K562 (cell line): ENCODE data around the gene GPR176. TPM values are rescaled to one million over a fixed set of nuclear protein-coding genes. Genes with fewer than 3 reads are reported as not detected.

ENCODE experiments used
- ATAC-seq: fragments of 200-7000 bp; cut with Tn5 transposase; 3 replicates; pipeline ENCODE4 v1.9.1; 2020; ENCODE audit warnings: moderate library complexity
- BruUV-seq: library from RNA; stranded (reverse); fragments of 400-500 nt; replicated peaks from 2 replicates; lab custom pipeline; 2021; lab: Mats Ljungman, UMichigan
- CTCF ChIA-PET: fragments of 300-600 bp; formaldehyde crosslinking; extraction: SDS; loops from one replicate; lab custom pipeline; 2021; ENCODE audit warnings: low intra/inter-chr PET ratio; lab: Yijun Ruan, JAX
- POLR2A ChIA-PET: fragments of 300-600, 350-650 bp; sonication (Branson Sonifier 250); formaldehyde crosslinking; extraction: SDS; loops from one replicate; lab custom pipeline; 2021; ENCODE audit warnings: antibody characterized with exemption, inconsistent platforms; lab: Yijun Ruan, JAX
- DNase-seq, 4 experiments: peaks; one replicate each; pipeline versions ENCODE4 v3.0.0 to v3.0.0-alpha.2; 2011 to 2018; ENCODE audit warnings: low spot score in 3 of 4, mixed read lengths in 3 of 4; ENCODE audit errors: extremely low read depth in 1 of 4
- FAIRE-seq: peaks from 2 replicates; lab custom pipeline; 2011; peaks lifted over from hg19 to GRCh38; lab: Jason Lieb, UNC
- H2AFZ ChIP-seq: 2 replicates; pipeline ENCODE4 v1.6.0; 2011; ENCODE audit warnings: low read depth, low read length, control low read depth, inconsistent platforms
- H3K27ac ChIP-seq: fragments of 200-600 bp; 3 replicates; pipeline ENCODE4 v1.8.0; 2011; ENCODE audit warnings: low read depth, mild to moderate bottlenecking, control low read depth, inconsistent platforms, low read length, moderate library complexity, mixed read lengths; ENCODE audit errors: extremely low read depth
- H3K27me3 ChIP-seq, 2 experiments: fragments of 300-600 bp in 1 of 2; 2 replicates in 1 of 2; 3 replicates in 1 of 2; pipeline versions ENCODE4 v1.6.0 to v1.8.0; 2011; ENCODE audit warnings: inconsistent platforms in 2 of 2, low read length in 2 of 2, mild to moderate bottlenecking in 1 of 2, mixed read lengths in 1 of 2, moderate library complexity in 1 of 2; ENCODE audit not compliant: control insufficient read depth in 2 of 2, insufficient read depth in 2 of 2
- H3K36me3 ChIP-seq: fragments of 300-600 bp; 3 replicates; pipeline ENCODE4 v1.8.0; 2011; ENCODE audit warnings: mild to moderate bottlenecking, low read length, inconsistent platforms; ENCODE audit not compliant: control insufficient read depth, insufficient read depth
- H3K4me1 ChIP-seq, 2 experiments: fragments of 200-600 bp in 1 of 2; replicated peaks in 1 of 2; 2 replicates in 1 of 2; 3 replicates in 1 of 2; pipeline versions ENCODE4 v1.5.1 to v1.8.0; 2011; ENCODE audit warnings: inconsistent platforms in 2 of 2, low read length in 2 of 2, mild to moderate bottlenecking in 1 of 2, mixed read lengths in 1 of 2, moderate library complexity in 1 of 2; ENCODE audit not compliant: control insufficient read depth in 2 of 2, insufficient read depth in 2 of 2
- H3K4me2 ChIP-seq: 2 replicates; pipeline ENCODE4 v1.6.1; 2011; ENCODE audit warnings: low read length, control low read depth, inconsistent platforms, mixed read lengths; ENCODE audit not compliant: insufficient read depth
- H3K4me3 ChIP-seq: fragments of 200-600 bp; sonication (generic), shearing (Covaris generic); 2 replicates; pipeline ENCODE4 v1.5.1; 2016; ENCODE audit warnings: control low read depth, inconsistent platforms
- H3K79me2 ChIP-seq: fragments of 200-600 bp; 3 replicates; pipeline ENCODE4 v1.8.0; 2011; ENCODE audit warnings: low read length, inconsistent platforms; ENCODE audit not compliant: control insufficient read depth, insufficient read depth
- H3K9ac ChIP-seq, 2 experiments: 2 replicates each; pipeline versions ENCODE4 v1.6.0 to v1.6.1; 2011; ENCODE audit warnings: low read depth in 2 of 2, low read length in 2 of 2, control low read depth in 1 of 2, inconsistent platforms in 1 of 2, mild to moderate bottlenecking in 1 of 2, mixed read lengths in 1 of 2; ENCODE audit not compliant: insufficient read depth in 1 of 2
- H3K9me1 ChIP-seq: one replicate; pipeline ENCODE4 v1.6.0; 2011; ENCODE audit warnings: inconsistent platforms, mild to moderate bottlenecking, low read length, moderate library complexity; ENCODE audit not compliant: control insufficient read depth, insufficient read depth
- H3K9me3 ChIP-seq: replicated peaks from 2 replicates; pipeline ENCODE4 v1.5.1; 2011; ENCODE audit warnings: low read depth, low read length, inconsistent platforms; ENCODE audit not compliant: control insufficient read depth, insufficient read depth
- H4K20me1 ChIP-seq: replicated peaks from 2 replicates; pipeline ENCODE4 v1.6.1; 2011; ENCODE audit warnings: low read length, inconsistent platforms, mixed read lengths; ENCODE audit not compliant: control insufficient read depth, insufficient read depth
- BCL6 ChIP-seq: fragments of 250-450 bp; sonication (Bioruptor Pico); IDR thresholded peaks from 2 replicates; pipeline ENCODE4 v1.4.0; 2020
- CREM ChIP-seq: IDR thresholded peaks from 2 replicates; pipeline ENCODE4 v1.6.1; 2014; ENCODE audit warnings: antibody characterized with exemption, low read depth
- GTF2E2 ChIP-seq: fragments of 200-800 bp; sonication (Bioruptor generic); IDR thresholded peaks from 2 replicates; pipeline ENCODE4 v1.6.1; 2016; ENCODE audit warnings: missing genetic modification characterization, missing compliant biosample characterization
- HDAC2 ChIP-seq: fragments of 450-650 bp; IDR thresholded peaks from 2 replicates; pipeline ENCODE4 v1.6.1; 2016; ENCODE audit warnings: mild to moderate bottlenecking
- KDM1A ChIP-seq, 2 experiments: fragments of 450-650 bp; IDR thresholded peaks; 2 replicates each; pipeline ENCODE4 v1.6.1; 2016; ENCODE audit warnings: mild to moderate bottlenecking in 2 of 2
- MAFF ChIP-seq: IDR thresholded peaks from 2 replicates; pipeline ENCODE4 v1.6.1; 2012; ENCODE audit warnings: low read length, improper control_type of control experiment
- MAFG ChIP-seq: fragments of 450-650 bp; conservative IDR thresholded peaks from 2 replicates; pipeline ENCODE4 v1.6.1; 2016; ENCODE audit warnings: missing genetic modification characterization, missing compliant biosample characterization
- MAFK ChIP-seq: IDR thresholded peaks from 2 replicates; pipeline ENCODE4 v1.6.1; 2011; ENCODE audit warnings: low read length, improper control_type of control experiment
- MTA1 ChIP-seq: fragments of 450-650 bp; IDR thresholded peaks from 2 replicates; pipeline ENCODE4 v1.6.1; 2017; ENCODE audit warnings: borderline replicate concordance
- MYBL2 ChIP-seq, 2 experiments: fragments of 450-650 bp in 1 of 2; sonication (generic) in 1 of 2; formaldehyde crosslinking in 1 of 2; IDR thresholded peaks; 2 replicates each; pipeline versions ENCODE4 v1.6.1 to v1.8.1; 2017 to 2022; ENCODE audit warnings: borderline replicate concordance in 1 of 2, inconsistent platforms in 1 of 2, low read depth in 1 of 2, mild to moderate bottlenecking in 1 of 2, missing genetic modification reagents in 1 of 2, moderate library complexity in 1 of 2
- RERE ChIP-seq: sonication (generic); formaldehyde crosslinking; IDR thresholded peaks from 2 replicates; pipeline ENCODE4 v1.8.0; 2023; ENCODE audit warnings: missing genetic modification reagents, mild to moderate bottlenecking, borderline replicate concordance
- STAT5A ChIP-seq: IDR thresholded peaks from 2 replicates; pipeline ENCODE4 v1.6.1; 2012; ENCODE audit warnings: low read length, inconsistent platforms, borderline replicate concordance
- STAT5B ChIP-seq: fragments of 250-450 bp; sonication (Bioruptor Pico); IDR thresholded peaks from 2 replicates; pipeline ENCODE4 v1.8.0; 2021; ENCODE audit warnings: mild to moderate bottlenecking, inconsistent platforms
- ZNF316 ChIP-seq: fragments of 450-650 bp; IDR thresholded peaks from 2 replicates; pipeline ENCODE4 v1.6.1; 2016
- ZNF584 ChIP-seq: fragments of 200-800 bp; sonication (Bioruptor generic); IDR thresholded peaks from 2 replicates; pipeline ENCODE4 v1.6.1; 2016; ENCODE audit warnings: low read depth, mild to moderate bottlenecking, missing genetic modification characterization, missing compliant biosample characterization
- ZNF785 ChIP-seq: fragments of 250-450 bp; sonication (Bioruptor Pico); IDR thresholded peaks from 2 replicates; pipeline ENCODE4 v1.4.0; 2020; ENCODE audit warnings: mild to moderate bottlenecking
- ZNF830 ChIP-seq: fragments of 250-450 bp; sonication (Bioruptor Pico); IDR thresholded peaks from 2 replicates; pipeline ENCODE4 v1.5.0; 2021; ENCODE audit warnings: mild to moderate bottlenecking
- WGBS: fragments of 100-300 bp; shearing (Covaris generic); methylation state at CpG from one replicate; pipeline ENCODE4 v1.1.6; 2016; ENCODE audit warnings: low coverage, mixed read lengths; ENCODE audit not compliant: insufficient coverage; ENCODE audit errors: missing lambda C conversion rate; 5-methylcytosine and 5-hydroxymethylcytosine counted together
- in situ Hi-C: fragments of 300-500 bp; cut with MboI; formaldehyde crosslinking; loops from 4 replicates; pipeline ENCODE4 v1.15.0; 2018; ENCODE audit warnings: inconsistent platforms, mixed read lengths
- intact Hi-C: fragments of 100-400 bp; cut with micrococcal nuclease; formaldehyde crosslinking; loops from 2 replicates; pipeline ENCODE4 v1.14.2; 2022
- polyA plus RNA-seq, 8 experiments: library from polyadenylated mRNA; depleted of rRNA in 4 of 8; stranded (reverse) in 5 of 8; unstranded in 3 of 8; fragments of >200 nt; fragmentation: Nextera tagmentation in 2 of 8; fragmentation: Illumina TruSeq in 1 of 8; extraction: Ambion mirVana in 2 of 8; extraction: Trizol in 1 of 8; gene quantifications; 2 replicates each; pipeline versions ENCODE4 v1.2.1 to v1.2.3, GENCODE V29; 2011 to 2014; ENCODE audit warnings: inconsistent platforms in 1 of 8, missing spikeins in 1 of 8
- total RNA-seq, 7 experiments: library from RNA; depleted of rRNA in 6 of 7; stranded (reverse); fragments of >200 nt in 6 of 7; fragmentation: Illumina TruSeq in 2 of 7; extraction: Trizol in 2 of 7; gene quantifications; 2 replicates each; pipeline versions ENCODE4 v1.2.1 to v1.2.3, GENCODE V29; 2011 to 2021; ENCODE audit warnings: low replicate concordance in 1 of 7

The GPR176 gene
- total and polyA plus RNA-seq, 9 of the 15 experiments (the other 6 are each of a cell fraction or from before 2014, with no cell fraction given): 0.03 to 1.2 (median 0.76) TPM

DNA sequence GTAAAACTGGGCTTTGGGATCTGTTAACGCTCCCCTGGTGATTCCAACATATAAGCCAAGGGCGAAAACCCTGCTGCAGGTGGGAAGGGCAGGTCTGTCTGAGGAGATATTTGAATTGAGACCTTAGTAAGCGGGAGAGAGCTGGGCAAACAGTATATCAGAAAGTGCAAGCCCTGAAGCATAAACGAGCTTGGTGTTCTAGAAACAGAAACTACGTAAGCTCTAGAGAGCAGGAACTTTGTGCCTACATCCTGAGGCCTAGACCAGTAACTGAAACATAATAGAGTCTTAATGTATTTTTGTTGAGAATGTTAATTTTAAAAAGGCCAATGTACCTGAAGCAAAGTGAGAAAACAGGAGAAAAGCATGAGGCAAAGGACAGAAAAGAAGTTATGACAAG lies 74.5 kb downstream of the GPR176 start (continued):
- no peak for TF ChIP-seq RERE (CRISPR knock-in tag)
- no peak for TF ChIP-seq ZNF830 (CRISPR knock-in tag)
- TF ChIP-seq GTF2E2 (tag): no peak
- no peak for TF ChIP-seq MYBL2 (IDR thresholded peaks at IDR 0.05; ENCODE audit: low read depth)
- TF ChIP-seq MYBL2 (CRISPR knock-in tag; IDR thresholded peaks at IDR 0.05; ENCODE audit: borderline replicate concordance): no peak

GRCh38 chr15:39843565-39843964 lies 76.5 kb downstream of the GPR176 start:
- intact Hi-C loops (no loop called here), in situ Hi-C loops (no loop called here)
- H3K79me2 ChIP-seq: no peaks in the 10 kb centered on the region
- H3K9me1 ChIP-seq: no peaks in the 10 kb centered on the region
- ChIA-PET POLR2A (interaction anchor here (0.8 kb wide), 1 partner anchor 90 kb away, joined by 3 read pairs; the partner anchor contains the start of gene EIF2AK4), CTCF (no interaction called here)
- no peak overlapping the region for H3K4me3 ChIP-seq
- H3K4me2 ChIP-seq: no peak overlapping the region
- WGBS: 0% methylated on average over 2 of the region's 2 CpGs
- BruUV-seq: no TSS peak
- no peaks in the 10 kb centered on the region for H3K36me3 ChIP-seq
- H3K4me1 ChIP-seq: no peaks in the 10 kb centered on the region
- no peak overlapping the region for H3K27ac ChIP-seq
- no peaks in the 10 kb centered on the region for H4K20me1 ChIP-seq
- H3K9me3 ChIP-seq: no peaks in the 10 kb centered on the region
- ATAC-seq (no peak), FAIRE-seq (no peak), DNase-seq (no peak)
- H3K27me3 ChIP-seq: no peaks in the 10 kb centered on the region
- H3K9ac ChIP-seq: no peak overlapping the region
- no peak overlapping the region for H2AFZ ChIP-seq
- peak; percentile 77 for TF ChIP-seq ZNF316
- TF ChIP-seq BCL6 (CRISPR knock-in tag): no peak
- TF ChIP-seq KDM1A (IDR thresholded peaks at IDR 0.05): no peak
- no peak for TF ChIP-seq ZNF785 (CRISPR knock-in tag)
- TF ChIP-seq STAT5A: no peak
- no peak for TF ChIP-seq HDAC2
- no peak for TF ChIP-seq STAT5B (CRISPR knock-in tag)
- no peak for TF ChIP-seq CREM
- peak; percentile 71; the same call in 1 of the 2 replicates for TF ChIP-seq MAFK
- TF ChIP-seq MAFF: peak; percentile 78
- peak; percentile 31; the same call in 1 of the 2 replicates for TF ChIP-seq MAFG (tag)
- no peak for TF ChIP-seq ZNF584 (CRISPR knock-in tag)
- no peak for TF ChIP-seq MTA1
